HG02588 (cell line): Measurements from ENCODE around the gene HS3ST1.

ENCODE experiments used
- ATAC-seq: cut with Tn5 transposase; IDR thresholded peaks from one replicate; pipeline ENCODE4 v1.9.1; 2021; ENCODE audit warnings: mild to moderate bottlenecking, moderate library complexity; ENCODE audit not compliant: unreplicated experiment

The HS3ST1 gene

GRCh38 chr4:11435557-11435956 lies 6.9 kb upstream of the HS3ST1 start:
- no peak for ATAC-seq

DNA sequence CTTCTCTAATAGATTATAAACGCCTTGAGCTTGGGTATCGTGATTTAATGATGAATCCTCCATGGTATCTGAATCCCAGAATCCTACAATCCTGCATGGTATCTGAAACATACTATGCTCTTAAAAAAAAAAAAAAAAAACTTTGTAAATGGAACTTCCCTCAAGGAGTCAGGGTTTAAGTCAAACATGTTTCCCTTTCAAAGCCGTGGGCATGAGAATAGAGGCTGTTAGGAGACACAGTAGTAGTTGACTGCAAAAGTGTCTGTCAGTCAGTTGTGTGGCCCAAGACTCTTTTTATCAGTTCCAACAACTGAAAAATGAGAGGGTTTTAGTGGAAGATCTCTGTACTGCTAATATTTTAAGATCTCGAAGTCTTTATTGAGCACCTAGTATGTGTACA lies 2.4 kb upstream of the HS3ST1 start:
- no peak for ATAC-seq

GRCh38 chr4:11430536-11430935 lies 1.8 kb upstream of the HS3ST1 start:
- no peak for ATAC-seq

- ATAC-seq = no peak
Measured at GRCh38 chr4:11429699-11430045, 978 bp upstream of the HS3ST1 start.

DNA sequence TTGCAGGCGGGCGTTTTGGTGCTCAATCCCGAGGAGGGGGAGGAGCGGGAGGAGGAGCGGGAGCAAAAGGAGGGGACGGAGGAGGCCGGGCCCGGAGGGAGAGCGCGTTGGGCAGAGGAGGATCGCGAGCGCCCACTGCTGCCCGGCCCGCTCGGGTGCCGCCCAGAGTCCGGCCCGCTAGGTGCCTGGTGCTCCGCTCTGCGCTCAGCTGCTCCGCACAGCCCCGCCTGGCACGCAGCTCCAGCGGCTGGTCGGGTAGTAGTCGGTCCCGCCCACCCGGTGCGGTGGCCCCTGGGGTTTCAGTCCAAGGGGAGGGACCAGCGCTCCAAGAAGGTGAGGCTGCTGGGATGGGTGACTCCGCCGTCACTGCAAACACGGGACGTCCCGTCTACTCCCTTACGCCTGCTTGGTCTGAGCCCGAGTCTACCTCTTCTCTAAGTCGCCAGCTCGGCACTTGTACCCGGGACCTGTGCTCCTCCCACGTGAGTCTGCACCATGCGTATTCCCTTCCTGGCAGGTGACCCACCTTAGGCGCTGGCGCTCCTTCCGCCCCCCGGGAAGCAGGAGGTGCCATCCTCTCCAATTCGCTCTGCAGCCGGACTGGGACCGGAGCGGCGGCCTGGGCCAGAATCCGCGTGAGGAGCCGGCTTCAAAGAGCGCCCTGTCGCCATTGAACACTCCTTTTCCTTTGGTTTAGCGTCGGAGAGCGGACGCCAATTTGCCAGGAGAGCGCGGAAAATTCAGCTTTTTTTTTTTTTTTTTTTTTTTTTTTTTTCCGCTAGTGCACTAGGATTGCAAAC lies 405 bp upstream of the HS3ST1 start:
- ATAC-seq = peak; percentile 79

DNA sequence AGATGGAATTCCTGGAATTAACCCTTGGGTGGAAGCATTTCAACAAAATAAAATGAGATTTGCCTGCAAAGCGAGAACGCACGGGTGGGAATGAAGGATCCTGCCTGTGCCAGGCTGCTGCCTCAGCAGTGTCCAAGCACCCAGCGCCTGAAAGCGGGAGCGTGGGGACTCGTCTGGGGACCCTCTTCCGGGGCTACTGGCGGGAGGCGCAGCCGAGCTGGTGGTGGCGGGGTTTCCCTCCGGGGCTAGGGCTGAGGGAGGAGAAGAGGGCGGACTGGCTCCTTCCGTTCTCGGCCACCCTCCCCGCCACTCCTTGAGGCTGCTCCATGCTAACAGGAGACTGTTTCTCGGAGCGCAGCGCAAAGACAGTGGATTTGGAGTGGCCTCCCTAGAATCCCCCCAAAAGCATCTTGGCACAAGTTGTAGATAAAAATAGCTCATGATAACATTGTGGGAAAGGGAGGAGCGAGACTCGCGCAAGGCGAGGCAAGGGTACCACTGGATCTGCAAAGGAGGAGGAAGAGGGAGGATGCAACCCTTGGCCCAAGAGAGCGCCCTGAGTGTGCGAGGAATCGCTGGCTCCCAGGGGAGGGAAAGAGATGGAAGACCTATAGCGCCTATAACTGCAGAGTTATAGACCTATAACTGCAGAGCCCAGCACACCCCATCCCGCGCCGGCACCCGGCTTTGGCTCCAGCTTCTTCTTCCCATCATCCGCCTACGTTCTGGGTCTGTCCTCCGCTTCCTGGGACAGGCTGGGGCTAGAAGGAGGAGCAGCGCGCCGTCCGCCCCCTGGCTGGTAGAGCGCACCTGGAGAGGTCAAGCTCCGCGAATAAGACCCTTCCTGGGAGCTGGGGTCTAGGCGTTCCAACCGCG lies 1.3 kb downstream of the HS3ST1 start:
- ATAC-seq = no peak

- ATAC-seq = no peak
Measured at GRCh38 chr4:11426731-11427120, 2.0 kb downstream of the HS3ST1 start.

- ATAC-seq = no peak
Measured at GRCh38 chr4:11426003-11426402, 2.7 kb downstream of the HS3ST1 start.

DNA sequence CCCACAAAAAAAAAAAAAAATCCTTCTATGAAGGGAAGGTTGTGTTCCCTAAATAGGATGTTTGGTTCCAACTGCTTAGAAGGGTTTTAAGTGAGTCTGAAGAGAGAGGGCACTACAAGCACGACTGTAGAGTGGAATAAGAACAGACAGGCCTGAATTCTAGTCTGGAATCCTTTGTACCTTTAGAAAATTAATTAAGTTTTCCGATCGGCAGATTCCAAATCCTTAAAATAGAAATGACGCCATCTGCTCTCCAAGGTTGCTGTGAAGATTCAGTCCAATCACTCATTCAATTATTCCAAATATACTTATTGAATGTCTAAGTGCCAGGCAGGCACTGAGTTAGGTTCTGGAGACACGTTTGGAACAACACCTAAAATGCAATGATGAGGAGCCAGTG lies 3.8 kb downstream of the HS3ST1 start:
- ATAC-seq = no peak

- ATAC-seq = no peak
Measured at GRCh38 chr4:11424000-11424399, 4.7 kb downstream of the HS3ST1 start.

- ATAC-seq = no peak
Measured at GRCh38 chr4:11423465-11423864, 5.2 kb downstream of the HS3ST1 start.

DNA sequence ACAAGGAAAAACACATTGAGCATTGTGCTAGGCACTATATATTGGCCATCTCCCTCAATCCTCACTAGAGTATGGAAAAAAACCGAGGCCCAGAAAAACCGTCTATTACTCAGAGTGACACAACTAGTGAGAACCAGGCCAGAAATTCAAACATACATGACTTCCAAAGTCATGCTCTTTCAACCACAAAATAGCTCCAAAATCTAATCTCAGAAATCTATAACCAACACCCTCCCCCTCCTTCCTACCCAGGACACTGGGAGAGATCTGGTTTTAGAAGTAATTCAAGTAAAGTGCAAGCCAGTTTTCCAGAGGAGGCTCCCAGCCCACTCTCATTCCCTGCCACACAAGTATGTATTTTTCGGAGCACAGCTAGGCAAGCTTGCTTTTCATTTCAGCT lies 7.6 kb downstream of the HS3ST1 start:
- no peak for ATAC-seq

- no peak for ATAC-seq
Measured at GRCh38 chr4:11420327-11420726, 8.4 kb downstream of the HS3ST1 start.

GRCh38 chr4:11418610-11419009 lies 10.1 kb downstream of the HS3ST1 start:
- ATAC-seq = no peak

GRCh38 chr4:11416767-11417113 lies 12.0 kb downstream of the HS3ST1 start:
- ATAC-seq = no peak

DNA sequence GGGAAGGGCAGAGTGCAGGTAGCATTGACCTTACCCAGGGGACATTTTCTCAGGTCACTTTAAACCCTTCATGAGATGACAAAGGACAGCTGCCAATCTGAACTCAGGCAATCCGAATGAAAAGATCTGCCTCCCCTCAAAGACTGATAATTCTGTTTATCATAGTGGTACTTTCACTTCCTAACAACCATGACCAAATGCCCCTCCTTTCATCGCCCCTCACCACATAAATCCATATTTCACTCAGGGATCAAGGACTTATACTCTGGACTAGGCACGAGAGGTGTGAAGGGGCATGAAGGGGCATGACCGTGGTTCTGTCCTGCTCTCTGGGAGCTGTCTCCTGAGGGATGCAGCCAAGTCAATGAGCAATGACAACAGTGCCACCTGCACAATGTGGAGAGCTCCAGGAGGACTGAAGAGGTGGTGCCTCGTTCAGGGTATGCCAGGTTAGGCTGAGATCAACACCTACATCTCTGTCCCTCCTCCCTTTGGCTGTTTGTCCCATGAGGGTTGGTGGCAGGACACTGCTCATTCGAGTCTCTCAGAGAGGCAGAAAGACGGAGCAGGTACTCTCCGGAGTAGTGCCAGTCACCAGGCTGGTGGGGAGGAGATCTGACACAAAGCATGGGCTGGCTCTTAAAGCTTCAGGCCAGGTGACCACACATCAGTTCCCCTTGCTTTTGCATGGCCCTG lies 12.5 kb downstream of the HS3ST1 start:
- ATAC-seq = peak; percentile 26

DNA sequence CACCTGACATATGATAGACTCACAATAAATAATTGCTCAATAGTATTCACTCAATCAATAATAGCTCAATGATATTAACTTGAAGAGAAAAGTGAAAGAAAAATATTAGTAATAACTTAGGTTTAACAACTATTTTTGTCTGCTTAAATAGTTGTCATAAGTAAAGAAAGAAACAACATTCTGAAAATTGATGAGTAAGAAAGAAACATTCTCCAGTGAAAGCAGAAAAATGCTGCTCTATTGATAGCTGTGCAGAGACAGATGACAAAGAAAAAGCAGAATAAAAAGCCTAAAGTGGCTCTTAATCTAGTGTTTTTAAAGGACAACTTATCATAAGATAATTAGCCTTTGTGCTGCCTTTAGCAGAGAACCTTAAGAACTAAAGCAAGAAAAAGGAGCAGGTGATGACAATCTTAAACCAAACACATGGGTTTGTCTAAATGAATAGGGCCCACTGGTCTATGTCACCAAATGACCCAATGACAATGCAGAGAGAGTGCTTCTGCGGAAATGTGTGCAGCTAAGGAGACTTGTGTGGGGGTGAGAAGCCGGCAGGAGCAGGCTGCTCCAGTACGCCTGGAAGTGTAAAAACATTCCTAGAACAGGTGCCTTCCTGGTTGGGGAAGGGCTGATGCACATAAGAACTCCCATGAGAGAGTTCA lies 13.2 kb downstream of the HS3ST1 start:
- peak; percentile 65 for ATAC-seq

GRCh38 chr4:11412211-11412610 lies 16.5 kb downstream of the HS3ST1 start:
- no peak for ATAC-seq

DNA sequence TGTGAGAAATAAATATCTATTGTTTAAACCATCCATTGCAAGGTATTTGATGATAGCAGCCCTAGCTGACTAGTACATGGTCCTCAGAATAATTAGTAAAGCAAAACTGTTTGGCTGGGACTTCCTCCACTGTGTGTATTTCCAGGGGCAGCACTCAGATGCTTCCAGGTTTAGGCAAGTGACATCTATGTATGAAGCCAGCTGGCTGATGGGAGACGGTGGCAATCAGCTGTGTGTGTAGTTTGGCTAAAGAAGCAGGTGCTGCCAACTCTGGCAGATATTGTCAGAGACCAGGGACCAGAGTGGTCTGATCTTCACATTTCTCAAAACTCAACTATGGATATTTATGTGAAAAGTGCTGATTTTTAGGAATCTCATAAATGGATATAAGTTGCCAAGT lies 19.1 kb downstream of the HS3ST1 start:
- ATAC-seq = no peak

GRCh38 chr4:11408233-11408967 lies 20.3 kb downstream of the HS3ST1 start:
- ATAC-seq = no peak

- no peak for ATAC-seq
Measured at GRCh38 chr4:11407551-11407950, 21.1 kb downstream of the HS3ST1 start.
